ENCODE data around the gene EIF2AK3. TPM values are rescaled to one million over a fixed set of nuclear protein-coding genes. Genes with fewer than 3 reads are reported as not detected.
"Not testable (repeated sequence)": the region's sequence is repeated elsewhere in the genome, so short reads cannot be mapped to it uniquely, and the experiment has no call there.

EIF2AK3 gene
- polyA plus RNA-seq, 1 donor from 2014 or later: 23.2 TPM

DNA sequence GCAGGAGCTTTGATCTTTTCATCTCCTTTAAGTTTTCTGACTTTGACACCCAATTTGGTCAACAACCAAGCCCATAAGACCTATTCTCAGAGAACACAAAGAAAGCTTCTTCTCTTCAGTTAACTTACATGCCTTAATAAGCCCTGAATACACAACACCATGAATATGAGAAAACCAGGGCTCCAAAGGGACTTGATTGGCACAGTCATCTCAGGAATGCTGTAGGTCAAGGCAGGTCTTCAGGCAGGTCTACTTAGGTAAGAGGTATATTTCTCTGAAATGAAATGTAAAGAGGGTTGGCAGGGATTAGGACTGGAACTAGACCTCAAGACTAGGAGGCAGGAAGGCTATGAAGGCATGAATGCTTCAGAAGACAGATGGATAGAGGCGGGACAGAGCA is 24.4 kb upstream of the EIF2AK3 start:
- no peak overlapping the region for H3K4me3 ChIP-seq (ENCODE audit: low read length)
- H3K79me2 ChIP-seq (replicated peaks; ENCODE audit: insufficient read depth, low read length): no peaks in the 10 kb centered on the region
- H2AFZ ChIP-seq (ENCODE audit: low read depth, low read length): no peak overlapping the region
- H3K9me3 ChIP-seq (ENCODE audit: low read length): no peaks in the 10 kb centered on the region
- H4K20me1 ChIP-seq (ENCODE audit: insufficient read depth): no peaks in the 10 kb centered on the region
- H3K4me2 ChIP-seq (ENCODE audit: low read length): no peak overlapping the region
- TF ChIP-seq POLR2AphosphoS5 (IDR thresholded peaks at IDR 0.05) (no peak), SMC3 (conservative IDR thresholded peaks at IDR 0.05; ENCODE audit: poor library complexity) (no peak), RAD21 (conservative IDR thresholded peaks at IDR 0.05) (no peak), TAF1 (IDR thresholded peaks at IDR 0.05; ENCODE audit: low read depth) (no peak), MXI1 (conservative IDR thresholded peaks at IDR 0.05; ENCODE audit: poor library complexity, severe bottlenecking) (no peak), EZH2 (IDR thresholded peaks at IDR 0.05; ENCODE audit: borderline replicate concordance, insufficient read depth, low read length, poor library complexity, severe bottlenecking) (no peak), EP300 (conservative IDR thresholded peaks at IDR 0.05; ENCODE audit: poor library complexity, severe bottlenecking) (no peak)
- TF ChIP-seq, protein P1, sequence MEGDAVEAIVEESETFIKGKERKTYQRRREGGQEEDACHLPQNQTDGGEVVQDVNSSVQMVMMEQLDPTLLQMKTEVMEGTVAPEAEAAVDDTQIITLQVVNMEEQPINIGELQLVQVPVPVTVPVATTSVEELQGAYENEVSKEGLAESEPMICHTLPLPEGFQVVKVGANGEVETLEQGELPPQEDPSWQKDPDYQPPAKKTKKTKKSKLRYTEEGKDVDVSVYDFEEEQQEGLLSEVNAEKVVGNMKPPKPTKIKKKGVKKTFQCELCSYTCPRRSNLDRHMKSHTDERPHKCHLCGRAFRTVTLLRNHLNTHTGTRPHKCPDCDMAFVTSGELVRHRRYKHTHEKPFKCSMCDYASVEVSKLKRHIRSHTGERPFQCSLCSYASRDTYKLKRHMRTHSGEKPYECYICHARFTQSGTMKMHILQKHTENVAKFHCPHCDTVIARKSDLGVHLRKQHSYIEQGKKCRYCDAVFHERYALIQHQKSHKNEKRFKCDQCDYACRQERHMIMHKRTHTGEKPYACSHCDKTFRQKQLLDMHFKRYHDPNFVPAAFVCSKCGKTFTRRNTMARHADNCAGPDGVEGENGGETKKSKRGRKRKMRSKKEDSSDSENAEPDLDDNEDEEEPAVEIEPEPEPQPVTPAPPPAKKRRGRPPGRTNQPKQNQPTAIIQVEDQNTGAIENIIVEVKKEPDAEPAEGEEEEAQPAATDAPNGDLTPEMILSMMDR (IDR thresholded peaks at IDR 0.05; ENCODE audit: poor library complexity, severe bottlenecking): no peak
- TF ChIP-seq, protein P2, sequence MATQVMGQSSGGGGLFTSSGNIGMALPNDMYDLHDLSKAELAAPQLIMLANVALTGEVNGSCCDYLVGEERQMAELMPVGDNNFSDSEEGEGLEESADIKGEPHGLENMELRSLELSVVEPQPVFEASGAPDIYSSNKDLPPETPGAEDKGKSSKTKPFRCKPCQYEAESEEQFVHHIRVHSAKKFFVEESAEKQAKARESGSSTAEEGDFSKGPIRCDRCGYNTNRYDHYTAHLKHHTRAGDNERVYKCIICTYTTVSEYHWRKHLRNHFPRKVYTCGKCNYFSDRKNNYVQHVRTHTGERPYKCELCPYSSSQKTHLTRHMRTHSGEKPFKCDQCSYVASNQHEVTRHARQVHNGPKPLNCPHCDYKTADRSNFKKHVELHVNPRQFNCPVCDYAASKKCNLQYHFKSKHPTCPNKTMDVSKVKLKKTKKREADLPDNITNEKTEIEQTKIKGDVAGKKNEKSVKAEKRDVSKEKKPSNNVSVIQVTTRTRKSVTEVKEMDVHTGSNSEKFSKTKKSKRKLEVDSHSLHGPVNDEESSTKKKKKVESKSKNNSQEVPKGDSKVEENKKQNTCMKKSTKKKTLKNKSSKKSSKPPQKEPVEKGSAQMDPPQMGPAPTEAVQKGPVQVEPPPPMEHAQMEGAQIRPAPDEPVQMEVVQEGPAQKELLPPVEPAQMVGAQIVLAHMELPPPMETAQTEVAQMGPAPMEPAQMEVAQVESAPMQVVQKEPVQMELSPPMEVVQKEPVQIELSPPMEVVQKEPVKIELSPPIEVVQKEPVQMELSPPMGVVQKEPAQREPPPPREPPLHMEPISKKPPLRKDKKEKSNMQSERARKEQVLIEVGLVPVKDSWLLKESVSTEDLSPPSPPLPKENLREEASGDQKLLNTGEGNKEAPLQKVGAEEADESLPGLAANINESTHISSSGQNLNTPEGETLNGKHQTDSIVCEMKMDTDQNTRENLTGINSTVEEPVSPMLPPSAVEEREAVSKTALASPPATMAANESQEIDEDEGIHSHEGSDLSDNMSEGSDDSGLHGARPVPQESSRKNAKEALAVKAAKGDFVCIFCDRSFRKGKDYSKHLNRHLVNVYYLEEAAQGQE (IDR thresholded peaks at IDR 0.05; ENCODE audit: borderline replicate concordance): no peak
- H3F3A ChIP-seq (ENCODE audit: insufficient read depth, low read length, poor library complexity, severe bottlenecking): no peaks in the 10 kb centered on the region
- H3K9ac ChIP-seq (ENCODE audit: low read length): no peak overlapping the region
- H3K36me3 ChIP-seq (ENCODE audit: insufficient read depth, low read length): no peaks in the 10 kb centered on the region
- H3K9me2 ChIP-seq (ENCODE audit: insufficient read depth, low read length): no peaks in the 10 kb centered on the region
- no peak overlapping the region for H3K27ac ChIP-seq (ENCODE audit: low read length)
- no peaks in the 10 kb centered on the region for H3K27me3 ChIP-seq (ENCODE audit: insufficient read depth, low read depth, low read length)

- H3K27ac ChIP-seq (ENCODE audit: low read length); H3K9ac ChIP-seq (ENCODE audit: low read length); H3K4me3 ChIP-seq (ENCODE audit: low read length); H3K9me2 ChIP-seq (ENCODE audit: insufficient read depth, low read length); H3K27me3 ChIP-seq (ENCODE audit: insufficient read depth, low read depth, low read length); H4K20me1 ChIP-seq (ENCODE audit: insufficient read depth); H3F3A ChIP-seq (ENCODE audit: insufficient read depth, low read length, poor library complexity, severe bottlenecking); H3K36me3 ChIP-seq (ENCODE audit: insufficient read depth, low read length); H3K79me2 ChIP-seq (replicated peaks; ENCODE audit: insufficient read depth, low read length); H3K4me2 ChIP-seq (ENCODE audit: low read length); H3K9me3 ChIP-seq (ENCODE audit: low read length); H2AFZ ChIP-seq (ENCODE audit: low read depth, low read length): not testable (repeated sequence)
Measured at GRCh38 chr2:88645291-88645882, 18.1 kb upstream of the EIF2AK3 start.

DNA sequence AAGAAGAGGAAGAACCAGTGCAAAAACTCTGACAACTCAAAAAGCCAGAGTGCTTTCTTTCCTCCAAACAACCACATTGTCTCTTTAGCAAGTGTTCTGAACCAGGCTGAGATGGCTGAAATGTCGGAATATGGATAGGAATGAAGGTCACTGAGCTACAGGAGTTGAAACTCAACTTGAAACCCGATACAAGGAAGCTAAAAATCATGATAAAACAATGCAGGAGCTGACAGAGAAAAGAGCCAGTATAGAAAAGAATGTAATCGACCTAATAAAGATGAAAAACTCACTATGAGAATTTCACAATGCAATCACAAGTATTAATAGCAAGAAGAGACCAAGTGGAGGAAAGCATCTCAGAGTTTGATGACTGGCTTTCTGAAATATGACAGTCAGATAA is 15.0 kb upstream of the EIF2AK3 start:
- H3K4me2 ChIP-seq (ENCODE audit: low read length): no peak overlapping the region
- H3K79me2 ChIP-seq (replicated peaks; ENCODE audit: insufficient read depth, low read length): no peaks in the 10 kb centered on the region
- no peaks in the 10 kb centered on the region for H3K27me3 ChIP-seq (ENCODE audit: insufficient read depth, low read depth, low read length)
- H3K9me3 ChIP-seq (ENCODE audit: low read length): no peaks in the 10 kb centered on the region
- H3K36me3 ChIP-seq (ENCODE audit: insufficient read depth, low read length): no peaks in the 10 kb centered on the region
- H3K9me2 ChIP-seq (ENCODE audit: insufficient read depth, low read length): no peaks in the 10 kb centered on the region
- no peak overlapping the region for H3K27ac ChIP-seq (ENCODE audit: low read length)
- no peak overlapping the region for H2AFZ ChIP-seq (ENCODE audit: low read depth, low read length)
- no peaks in the 10 kb centered on the region for H4K20me1 ChIP-seq (ENCODE audit: insufficient read depth)
- no peaks in the 10 kb centered on the region for H3F3A ChIP-seq (ENCODE audit: insufficient read depth, low read length, poor library complexity, severe bottlenecking)
- TF ChIP-seq TAF1 (IDR thresholded peaks at IDR 0.05; ENCODE audit: low read depth): no peak
- no peak for TF ChIP-seq RAD21 (conservative IDR thresholded peaks at IDR 0.05)
- no peak for TF ChIP-seq POLR2AphosphoS5 (IDR thresholded peaks at IDR 0.05)
- TF ChIP-seq EZH2 (IDR thresholded peaks at IDR 0.05; ENCODE audit: borderline replicate concordance, insufficient read depth, low read length, poor library complexity, severe bottlenecking): no peak
- TF ChIP-seq, protein P2 (IDR thresholded peaks at IDR 0.05; ENCODE audit: borderline replicate concordance): no peak
- TF ChIP-seq EP300 (conservative IDR thresholded peaks at IDR 0.05; ENCODE audit: poor library complexity, severe bottlenecking): no peak
- no peak for TF ChIP-seq MXI1 (conservative IDR thresholded peaks at IDR 0.05; ENCODE audit: poor library complexity, severe bottlenecking)
- no peak overlapping the region for H3K9ac ChIP-seq (ENCODE audit: low read length)
- H3K4me3 ChIP-seq (ENCODE audit: low read length): no peak overlapping the region

Measured in neural cell (in vitro differentiated cells).